ENCODE measurements around the gene HMMR. TPM values are rescaled to one million over a fixed set of nuclear protein-coding genes. Genes with fewer than 3 reads are reported as not detected.

HMMR gene
- total RNA-seq, 3 donors from 2014 or later = 0.15 to 3.5 TPM; not detected in 1

DNA sequence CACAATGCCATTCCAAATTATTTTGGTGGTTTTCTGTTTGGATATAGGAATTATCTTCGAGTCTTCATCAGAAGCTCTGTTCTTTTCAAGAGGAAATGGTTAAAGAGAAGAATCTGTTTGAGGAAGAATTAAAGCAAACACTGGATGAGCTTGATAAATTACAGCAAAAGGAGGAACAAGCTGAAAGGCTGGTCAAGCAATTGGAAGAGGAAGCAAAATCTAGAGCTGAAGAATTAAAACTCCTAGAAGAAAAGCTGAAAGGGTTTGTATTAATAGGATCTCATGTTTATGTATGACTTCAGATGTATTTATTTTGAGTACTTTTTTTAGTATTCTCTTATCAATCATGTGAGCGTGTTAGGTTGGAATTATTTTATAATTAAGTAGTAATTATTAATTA lies 15.0 kb downstream of the HMMR start:
- no peak for TF ChIP-seq POLR2AphosphoS5 (IDR thresholded peaks at IDR 0.05)
- no peak for TF ChIP-seq POLR2A (IDR thresholded peaks at IDR 0.05)
- TF ChIP-seq, protein P1, sequence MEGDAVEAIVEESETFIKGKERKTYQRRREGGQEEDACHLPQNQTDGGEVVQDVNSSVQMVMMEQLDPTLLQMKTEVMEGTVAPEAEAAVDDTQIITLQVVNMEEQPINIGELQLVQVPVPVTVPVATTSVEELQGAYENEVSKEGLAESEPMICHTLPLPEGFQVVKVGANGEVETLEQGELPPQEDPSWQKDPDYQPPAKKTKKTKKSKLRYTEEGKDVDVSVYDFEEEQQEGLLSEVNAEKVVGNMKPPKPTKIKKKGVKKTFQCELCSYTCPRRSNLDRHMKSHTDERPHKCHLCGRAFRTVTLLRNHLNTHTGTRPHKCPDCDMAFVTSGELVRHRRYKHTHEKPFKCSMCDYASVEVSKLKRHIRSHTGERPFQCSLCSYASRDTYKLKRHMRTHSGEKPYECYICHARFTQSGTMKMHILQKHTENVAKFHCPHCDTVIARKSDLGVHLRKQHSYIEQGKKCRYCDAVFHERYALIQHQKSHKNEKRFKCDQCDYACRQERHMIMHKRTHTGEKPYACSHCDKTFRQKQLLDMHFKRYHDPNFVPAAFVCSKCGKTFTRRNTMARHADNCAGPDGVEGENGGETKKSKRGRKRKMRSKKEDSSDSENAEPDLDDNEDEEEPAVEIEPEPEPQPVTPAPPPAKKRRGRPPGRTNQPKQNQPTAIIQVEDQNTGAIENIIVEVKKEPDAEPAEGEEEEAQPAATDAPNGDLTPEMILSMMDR (IDR thresholded peaks at IDR 0.05) = no peak
- no peak overlapping the region for H3K27ac ChIP-seq
- intact Hi-C loops (cut with DNase I; ENCODE audit: low total_unique reads) = no loop called here
- no peaks in the 10 kb centered on the region for H3K4me1 ChIP-seq
- H3K27me3 ChIP-seq = no peaks in the 10 kb centered on the region
- H3K4me3 ChIP-seq = no peak overlapping the region
- H3K9me3 ChIP-seq = no peaks in the 10 kb centered on the region
- DNase-seq (ENCODE audit: low spot score in 2 of 2) = no peak
- H3K36me3 ChIP-seq = no peaks in the 10 kb centered on the region

DNA sequence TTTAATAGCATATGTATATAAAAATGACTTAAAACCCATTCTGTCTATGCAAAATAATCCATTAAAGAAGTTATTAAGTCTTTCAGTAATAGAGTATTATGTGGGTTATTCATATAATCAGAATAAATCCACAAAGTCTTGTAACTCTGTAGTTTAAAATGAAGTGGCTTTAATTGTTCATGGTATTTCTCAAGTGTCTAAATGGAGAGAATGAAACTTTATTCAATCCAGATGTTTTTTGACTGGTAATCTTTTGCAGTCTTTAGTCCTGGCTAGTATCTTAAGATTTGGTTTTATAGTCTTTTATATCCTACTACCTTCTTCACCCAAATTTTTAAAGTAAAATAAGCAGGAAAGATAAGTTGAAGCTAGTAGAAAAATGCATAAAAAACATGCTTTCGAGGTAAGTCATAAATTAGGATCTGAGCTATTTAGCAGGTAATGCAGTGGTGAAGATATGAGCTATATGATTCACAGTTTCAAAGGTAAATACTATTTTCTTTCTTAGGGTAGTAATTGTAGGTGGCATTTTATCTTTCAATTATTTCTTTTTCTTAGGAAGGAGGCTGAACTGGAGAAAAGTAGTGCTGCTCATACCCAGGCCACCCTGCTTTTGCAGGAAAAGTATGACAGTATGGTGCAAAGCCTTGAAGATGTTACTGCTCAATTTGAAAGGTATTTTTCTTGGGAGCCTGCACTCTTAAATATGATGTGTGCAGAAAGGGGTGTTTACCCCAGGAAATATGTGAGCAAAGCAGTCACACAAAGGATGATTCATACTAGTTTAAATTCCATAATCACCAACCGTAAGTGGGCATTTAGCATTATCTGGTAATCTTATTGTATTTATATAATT lies 17.9 kb downstream of the HMMR start:
- Histone ChIP-seq H3K27me3 (no peaks in the 10 kb centered on the region), H3K36me3 (no peaks in the 10 kb centered on the region), H3K4me3 (no peak overlapping the region), H3K9me3 (no peaks in the 10 kb centered on the region), H3K4me1 (no peaks in the 10 kb centered on the region), H3K27ac (no peak overlapping the region)
- no peak for DNase-seq (ENCODE audit: low spot score in 2 of 2)
- intact Hi-C loops (cut with DNase I; ENCODE audit: low total_unique reads) = no loop called here
- no peak for TF ChIP-seq POLR2AphosphoS5 (IDR thresholded peaks at IDR 0.05)
- TF ChIP-seq, protein P1 (IDR thresholded peaks at IDR 0.05) = no peak
- no peak for TF ChIP-seq POLR2A (IDR thresholded peaks at IDR 0.05)

DNA sequence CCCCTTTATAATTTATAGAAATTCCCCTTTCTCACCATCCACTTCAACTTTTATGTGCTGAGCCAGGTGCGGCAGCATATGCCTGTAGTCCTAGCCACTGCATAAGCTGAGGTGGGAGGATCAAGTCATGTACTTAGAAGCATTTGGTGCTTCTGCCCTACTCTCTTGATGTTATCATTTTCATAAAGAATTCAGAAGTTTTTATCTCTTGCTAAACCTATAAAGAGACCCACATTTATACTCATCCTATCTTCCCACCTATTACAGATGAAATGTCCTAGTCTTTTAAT lies 18.5 kb downstream of the HMMR start:
- DNase-seq (ENCODE audit: low spot score in 2 of 2) = no peak
- Histone ChIP-seq H3K4me1 (no peaks in the 10 kb centered on the region), H3K4me3 (no peak overlapping the region), H3K27ac (no peak overlapping the region), H3K9me3 (no peaks in the 10 kb centered on the region), H3K36me3 (no peaks in the 10 kb centered on the region), H3K27me3 (no peaks in the 10 kb centered on the region)
- TF ChIP-seq, protein P1 (IDR thresholded peaks at IDR 0.05) = no peak
- no peak for TF ChIP-seq POLR2AphosphoS5 (IDR thresholded peaks at IDR 0.05)
- no peak for TF ChIP-seq POLR2A (IDR thresholded peaks at IDR 0.05)
- intact Hi-C loops (cut with DNase I; ENCODE audit: low total_unique reads) = no loop called here

DNA sequence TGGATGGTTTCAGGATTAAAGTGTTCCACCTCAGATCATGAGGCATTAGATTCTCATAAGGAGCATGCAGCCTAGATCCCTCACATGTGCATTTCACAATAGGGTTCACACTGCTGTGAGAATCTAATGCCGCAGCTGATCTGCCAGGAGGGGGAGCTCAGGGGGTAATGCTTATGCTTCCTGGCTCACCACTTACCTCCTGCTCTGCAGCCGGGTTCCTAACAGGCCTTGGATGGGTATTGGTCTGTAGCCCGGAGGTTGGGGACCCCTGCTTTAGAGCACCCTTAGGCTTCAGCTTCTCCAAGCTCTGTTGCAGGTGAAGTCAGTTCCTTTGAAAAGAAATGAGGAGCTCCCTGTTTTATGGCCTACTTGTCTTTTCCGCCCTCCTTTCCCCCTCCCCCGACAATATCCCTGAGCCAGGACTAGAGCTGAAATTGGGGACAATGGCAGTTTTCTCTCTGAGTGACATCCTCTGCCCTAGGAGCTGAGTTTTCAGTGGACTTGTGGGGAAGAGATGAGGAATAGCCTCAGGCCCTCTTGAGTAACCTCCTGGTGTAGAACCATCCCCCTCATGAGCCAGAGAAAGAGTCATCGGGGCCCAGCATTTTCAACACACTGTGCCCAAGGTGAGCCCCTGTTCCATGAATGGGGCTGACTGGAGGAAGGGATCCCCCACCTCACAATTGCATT lies 28.8 kb downstream of the HMMR start:
- Histone ChIP-seq H3K27me3 (no peaks in the 10 kb centered on the region), H3K4me3 (no peak overlapping the region), H3K36me3 (no peaks in the 10 kb centered on the region), H3K4me1 (no peaks in the 10 kb centered on the region), H3K27ac (no peak overlapping the region), H3K9me3 (no peaks in the 10 kb centered on the region)
- TF ChIP-seq POLR2A (IDR thresholded peaks at IDR 0.05) = no peak
- TF ChIP-seq, protein P1 (IDR thresholded peaks at IDR 0.05) = no peak
- no peak for TF ChIP-seq POLR2AphosphoS5 (IDR thresholded peaks at IDR 0.05)
- intact Hi-C loops (cut with DNase I; ENCODE audit: low total_unique reads) = no loop called here
- no peak for DNase-seq (ENCODE audit: low spot score in 2 of 2)

DNA sequence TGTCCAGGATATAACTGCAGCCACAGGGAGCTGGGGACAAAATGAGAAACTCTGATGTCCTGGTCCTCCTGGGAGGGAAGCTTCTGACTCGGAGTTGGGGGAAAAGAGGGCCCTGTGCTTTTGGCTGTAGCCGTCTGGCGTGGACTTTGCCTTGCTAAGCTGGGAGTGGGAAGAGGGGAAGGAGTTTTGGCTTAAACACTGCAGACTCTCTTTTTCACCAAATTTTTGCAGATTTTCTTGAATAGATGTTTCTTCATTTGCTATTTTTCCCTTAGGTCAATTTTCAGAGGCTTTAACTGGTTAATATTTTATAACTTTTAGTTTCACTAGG lies 29.3 kb downstream of the HMMR start:
- no peaks in the 10 kb centered on the region for H3K4me1 ChIP-seq
- H3K27ac ChIP-seq = no peak overlapping the region
- intact Hi-C loops (cut with DNase I; ENCODE audit: low total_unique reads) = no loop called here
- TF ChIP-seq POLR2A (IDR thresholded peaks at IDR 0.05) (no peak), POLR2AphosphoS5 (IDR thresholded peaks at IDR 0.05) (no peak)
- TF ChIP-seq, protein P1 (IDR thresholded peaks at IDR 0.05) = no peak
- DNase-seq (ENCODE audit: low spot score in 2 of 2) = no peak
- no peaks in the 10 kb centered on the region for H3K36me3 ChIP-seq
- H3K27me3 ChIP-seq = no peaks in the 10 kb centered on the region
- no peaks in the 10 kb centered on the region for H3K9me3 ChIP-seq
- H3K4me3 ChIP-seq = no peak overlapping the region

Data from breast epithelium (tissue), 4 donors.